Mucosa of rectum (tissue), 2 donors: ENCODE measurements around the gene MARCHF10.
A peak's percentile ranks its signal among the peaks of the same experiment; 100 is the strongest.

Source experiments
- H3K27ac ChIP-seq, 2 donors: one replicate each; pipeline ENCODE4 v1.7.0; 2013; ENCODE audit warnings: inconsistent platforms in 2 of 2, low read depth in 2 of 2, low read length in 2 of 2
- H3K27me3 ChIP-seq, 2 donors: one replicate each; pipeline ENCODE4 v1.7.0; 2013; ENCODE audit warnings: low read length in 2 of 2; ENCODE audit not compliant: control insufficient read depth in 2 of 2, insufficient read depth in 2 of 2
- H3K36me3 ChIP-seq, 2 donors: one replicate each; pipeline ENCODE4 v1.7.0; 2013; ENCODE audit warnings: low read length in 2 of 2; ENCODE audit not compliant: control insufficient read depth in 2 of 2, insufficient read depth in 2 of 2
- H3K4me1 ChIP-seq, 2 donors: one replicate each; pipeline ENCODE4 v1.7.0; 2013; ENCODE audit warnings: low read length in 2 of 2, mild to moderate bottlenecking in 1 of 2; ENCODE audit not compliant: control insufficient read depth in 2 of 2, insufficient read depth in 2 of 2
- H3K4me3 ChIP-seq, 2 donors: one replicate each; pipeline ENCODE4 v1.7.0; 2013; ENCODE audit warnings: low read length in 2 of 2
- H3K9ac ChIP-seq, 2 donors: one replicate each; pipeline ENCODE4 v1.7.0; 2013; ENCODE audit warnings: low read length in 2 of 2, low read depth in 1 of 2, mild to moderate bottlenecking in 1 of 2
- H3K9me3 ChIP-seq, 2 donors: one replicate each; pipeline ENCODE4 v1.7.0; 2013; ENCODE audit warnings: low read length in 2 of 2; ENCODE audit not compliant: control insufficient read depth in 2 of 2
- donor health status: healthy.
- donor health status: Normal muscosa, but diverticular disease.

The MARCHF10 gene

GRCh38 chr17:62673614-62674362 is 134.3 kb downstream of the MARCHF10 start:
- no peak overlapping the region for H3K27ac ChIP-seq
- H3K4me1 ChIP-seq = peaks cover 0 to 7% of the 10 kb centered on the region in 2 donors
- no peaks in the 10 kb centered on the region for H3K27me3 ChIP-seq
- H3K9ac ChIP-seq = no peak overlapping the region
- H3K4me3 ChIP-seq = no peak overlapping the region
- H3K9me3 ChIP-seq = no peaks in the 10 kb centered on the region
- H3K36me3 ChIP-seq = no peaks in the 10 kb centered on the region

DNA sequence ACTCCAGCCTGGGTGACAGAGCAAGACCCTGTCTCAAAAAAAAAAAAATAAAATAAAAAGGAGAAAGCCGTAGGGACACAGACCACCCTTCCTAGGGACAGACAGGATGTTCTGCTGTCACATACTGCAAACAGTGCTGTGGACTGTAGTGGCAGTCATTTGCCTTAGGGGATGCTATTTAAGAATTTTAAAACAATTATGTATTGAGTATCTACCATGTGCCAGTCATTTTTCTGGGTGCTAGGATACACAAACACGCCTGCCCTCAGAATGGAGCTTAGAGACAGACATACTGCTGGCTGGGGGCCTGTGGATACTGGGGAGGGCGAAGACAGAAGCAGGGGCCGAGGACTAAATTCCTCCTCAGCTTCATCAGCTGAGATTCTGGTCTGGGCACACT is 135.2 kb downstream of the MARCHF10 start:
- no peak overlapping the region for H3K4me3 ChIP-seq
- H3K36me3 ChIP-seq = no peaks in the 10 kb centered on the region
- H3K4me1 ChIP-seq = peaks cover 0 to 7% of the 10 kb centered on the region in 2 donors
- no peaks in the 10 kb centered on the region for H3K9me3 ChIP-seq
- no peak overlapping the region for H3K9ac ChIP-seq
- no peak overlapping the region for H3K27ac ChIP-seq
- H3K27me3 ChIP-seq = no peaks in the 10 kb centered on the region

GRCh38 chr17:62671553-62671952 is 136.6 kb downstream of the MARCHF10 start:
- H3K9ac ChIP-seq = no peak overlapping the region
- peaks cover 0 to 7% of the 10 kb centered on the region in 2 donors for H3K4me1 ChIP-seq
- no peaks in the 10 kb centered on the region for H3K36me3 ChIP-seq
- H3K4me3 ChIP-seq = peak overlapping the region in 1 of 2 donors; percentile 45
- no peaks in the 10 kb centered on the region for H3K27me3 ChIP-seq
- no peak overlapping the region for H3K27ac ChIP-seq
- no peaks in the 10 kb centered on the region for H3K9me3 ChIP-seq

GRCh38 chr17:62670202-62670821 is 137.8 kb downstream of the MARCHF10 start:
- no peaks in the 10 kb centered on the region for H3K36me3 ChIP-seq
- H3K27me3 ChIP-seq = no peaks in the 10 kb centered on the region
- no peak overlapping the region for H3K27ac ChIP-seq
- peaks cover 0 to 7% of the 10 kb centered on the region in 2 donors for H3K4me1 ChIP-seq
- no peaks in the 10 kb centered on the region for H3K9me3 ChIP-seq
- H3K9ac ChIP-seq = no peak overlapping the region
- no peak overlapping the region for H3K4me3 ChIP-seq

DNA sequence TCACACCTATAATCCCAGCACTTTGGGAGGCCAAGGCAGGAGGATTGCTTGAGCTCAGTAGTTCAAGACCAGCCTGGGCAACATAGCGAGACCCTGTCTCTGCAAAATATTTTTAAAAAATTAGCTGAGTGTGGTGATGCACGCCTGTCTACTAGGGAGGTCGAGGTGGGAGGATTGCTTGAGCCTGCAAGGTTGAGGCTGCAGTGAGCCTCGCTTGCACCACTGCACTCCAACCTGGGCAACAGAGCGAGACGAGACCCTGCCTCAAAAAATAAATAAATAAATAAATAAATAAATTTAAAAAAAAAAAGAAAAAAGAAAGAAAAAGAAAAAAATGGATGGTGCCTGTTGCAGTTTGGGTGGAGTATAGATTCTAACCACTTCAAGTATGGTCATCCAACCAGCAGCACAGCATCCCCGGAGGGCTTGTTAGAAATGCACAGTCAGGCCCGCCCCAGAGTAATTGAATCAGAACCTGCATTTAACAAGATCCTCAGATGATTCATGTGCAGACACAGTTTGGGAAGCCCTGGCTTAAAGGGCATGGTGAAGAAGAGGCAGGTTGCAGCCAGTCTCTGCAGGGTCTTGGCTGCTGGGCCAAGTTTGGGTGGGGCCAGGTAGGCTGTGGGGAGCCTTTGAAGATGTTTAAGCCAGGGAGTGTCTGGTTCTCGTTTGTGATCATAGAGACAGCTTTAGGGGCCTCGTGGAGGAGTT is 139.9 kb downstream of the MARCHF10 start:
- Histone ChIP-seq H3K27me3 (no peaks in the 10 kb centered on the region), H3K36me3 (no peaks in the 10 kb centered on the region), H3K9me3 (no peaks in the 10 kb centered on the region)

GRCh38 chr17:62666801-62667591 is 141.1 kb downstream of the MARCHF10 start:
- H3K9me3 ChIP-seq = no peaks in the 10 kb centered on the region
- H3K27ac ChIP-seq = no peak overlapping the region
- H3K4me3 ChIP-seq = no peak overlapping the region
- H3K9ac ChIP-seq = no peak overlapping the region
- H3K27me3 ChIP-seq = no peaks in the 10 kb centered on the region
- peaks cover 0 to 4% of the 10 kb centered on the region in 2 donors for H3K4me1 ChIP-seq
- H3K36me3 ChIP-seq = no peaks in the 10 kb centered on the region

More for the DNA sequence above, 139.9 kb downstream of the MARCHF10 start:
- Histone ChIP-seq H3K4me3 (no peak overlapping the region), H3K4me1 (peaks cover 0 to 7% of the 10 kb centered on the region in 2 donors), H3K9ac (no peak overlapping the region), H3K27ac (no peak overlapping the region)

GRCh38 chr17:62666061-62666800 is 141.9 kb downstream of the MARCHF10 start:
- Histone ChIP-seq H3K4me1 (no peaks in the 10 kb centered on the region), H3K27me3 (no peaks in the 10 kb centered on the region), H3K9ac (no peak overlapping the region), H3K36me3 (no peaks in the 10 kb centered on the region), H3K4me3 (no peak overlapping the region), H3K27ac (no peak overlapping the region), H3K9me3 (no peaks in the 10 kb centered on the region)

GRCh38 chr17:62665599-62665998 is 142.5 kb downstream of the MARCHF10 start:
- Histone ChIP-seq H3K36me3 (no peaks in the 10 kb centered on the region), H3K9ac (no peak overlapping the region), H3K4me1 (no peaks in the 10 kb centered on the region), H3K4me3 (no peak overlapping the region), H3K9me3 (no peaks in the 10 kb centered on the region), H3K27me3 (no peaks in the 10 kb centered on the region), H3K27ac (no peak overlapping the region)

DNA sequence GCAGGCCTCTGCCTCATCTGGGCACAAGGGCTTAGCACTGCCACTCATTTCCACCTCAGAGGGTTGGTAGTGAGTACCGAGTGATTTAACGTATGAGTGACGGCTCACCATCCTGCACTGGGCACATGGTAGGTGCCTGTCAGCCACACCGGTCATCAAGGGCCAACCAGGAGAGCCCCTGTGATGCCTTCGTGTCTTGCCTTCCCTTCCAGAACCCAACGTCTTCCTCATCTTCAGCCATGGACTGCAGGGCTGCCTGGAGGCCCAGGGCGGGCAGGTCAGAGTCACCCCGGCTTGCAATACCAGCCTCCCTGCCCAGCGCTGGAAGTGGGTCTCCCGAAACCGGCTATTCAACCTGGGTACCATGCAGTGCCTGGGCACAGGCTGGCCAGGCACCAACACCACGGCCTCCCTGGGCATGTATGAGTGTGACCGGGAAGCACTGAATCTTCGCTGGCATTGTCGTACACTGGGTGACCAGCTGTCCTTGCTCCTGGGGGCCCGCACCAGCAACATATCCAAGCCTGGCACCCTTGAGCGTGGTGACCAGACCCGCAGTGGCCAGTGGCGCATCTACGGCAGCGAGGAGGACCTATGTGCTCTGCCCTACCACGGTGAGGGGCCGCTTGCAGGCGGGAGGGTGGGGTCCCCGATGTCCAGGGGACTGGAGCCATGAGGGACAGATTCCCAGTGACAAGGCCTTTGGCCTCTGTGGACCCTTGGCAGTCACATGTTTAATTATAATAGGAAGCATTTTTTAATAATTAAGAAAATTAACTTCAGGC is 143.6 kb downstream of the MARCHF10 start:
- no peaks in the 10 kb centered on the region for H3K36me3 ChIP-seq
- no peak overlapping the region for H3K4me3 ChIP-seq
- H3K9me3 ChIP-seq = no peaks in the 10 kb centered on the region
- H3K27ac ChIP-seq = no peak overlapping the region
- no peak overlapping the region for H3K9ac ChIP-seq
- H3K27me3 ChIP-seq = no peaks in the 10 kb centered on the region
- H3K4me1 ChIP-seq = no peaks in the 10 kb centered on the region
